CD4-positive, alpha-beta T cell (primary cell): ENCODE data around the gene VIT. TPM values are rescaled to one million over a fixed set of nuclear protein-coding genes. Genes with fewer than 3 reads are reported as not detected.

Experiments
- ATAC-seq: fragments of 200-7000 bp; cut with Tn5 transposase; one replicate; pipeline ENCODE4 v1.10.0; 2022; ENCODE audit warnings: mild to moderate bottlenecking; ENCODE audit not compliant: poor library complexity
- CTCF ChIA-PET: fragments of 350-600 bp; sonication (Branson Sonifier 250); formaldehyde crosslinking; loops from one replicate; lab custom pipeline; 2021; ENCODE audit warnings: antibody characterized with exemption, inconsistent platforms; lab: Charles Lee
- POLR2A ChIA-PET: fragments of 350-600 bp; sonication (Branson Sonifier 250); formaldehyde crosslinking; loops from one replicate; lab custom pipeline; 2021; ENCODE audit warnings: antibody characterized with exemption, inconsistent platforms; lab: Charles Lee
- DNase-seq, 14 experiments: peaks; one replicate each; pipeline ENCODE4 v3.0.0-alpha.2; 2013 to 2020; ENCODE audit warnings: mixed read lengths in 2 of 14
- H3K27ac ChIP-seq, 2 donors: one replicate each; pipeline versions ENCODE4 v1.5.1 to v1.7.0; 2013; ENCODE audit warnings: low read length in 2 of 2, low read depth in 1 of 2, mild to moderate bottlenecking in 1 of 2
- H3K27me3 ChIP-seq, 2 experiments: 1 replicate in 1 of 2; 2 replicates in 1 of 2; pipeline versions ENCODE4 v1.6.1 to v1.7.0; 2013; ENCODE audit warnings: low read length in 2 of 2, control low read depth in 1 of 2, mild to moderate bottlenecking in 1 of 2, moderate library complexity in 1 of 2; ENCODE audit not compliant: insufficient read depth in 2 of 2, control insufficient read depth in 1 of 2
- H3K36me3 ChIP-seq: one replicate; pipeline ENCODE4 v1.6.1; 2013; ENCODE audit warnings: low read length, control low read depth; ENCODE audit not compliant: insufficient read depth
- H3K4me1 ChIP-seq: one replicate; pipeline ENCODE4 v1.6.1; 2013; ENCODE audit warnings: low read length, control low read depth; ENCODE audit not compliant: insufficient read depth
- H3K4me3 ChIP-seq: one replicate; pipeline ENCODE4 v1.5.1; 2013; ENCODE audit warnings: mild to moderate bottlenecking, low read length, moderate library complexity
- H3K9me3 ChIP-seq, 2 experiments: 1 replicate in 1 of 2; 2 replicates in 1 of 2; pipeline versions ENCODE4 v1.6.1 to v1.7.0; 2013; ENCODE audit warnings: low read length in 2 of 2, mild to moderate bottlenecking in 2 of 2, control low read depth in 1 of 2, moderate library complexity in 1 of 2; ENCODE audit not compliant: control insufficient read depth in 1 of 2, insufficient read depth in 1 of 2
- H3K27ac Mint-ChIP-seq: one replicate; pipeline ENCODE4 v1.8.0; 2020; ENCODE audit warnings: mixed read lengths
- H3K27me3 Mint-ChIP-seq: one replicate; pipeline ENCODE4 v1.8.0; 2021; ENCODE audit warnings: mixed read lengths
- H3K36me3 Mint-ChIP-seq: one replicate; pipeline ENCODE4 v1.8.0; 2021; ENCODE audit warnings: low read depth, mixed read lengths
- H3K4me1 Mint-ChIP-seq: one replicate; pipeline ENCODE4 v1.8.0; 2021; ENCODE audit warnings: low read depth, mixed read lengths
- H3K4me3 Mint-ChIP-seq: one replicate; pipeline ENCODE4 v1.8.0; 2020; ENCODE audit warnings: mild to moderate bottlenecking, mixed read lengths
- H3K9me3 Mint-ChIP-seq: one replicate; pipeline ENCODE4 v1.8.0; 2020; ENCODE audit warnings: mixed read lengths
- intact Hi-C, 2 experiments: fragments of 100-400 bp; cut with DNase I in 1 of 2; cut with micrococcal nuclease in 1 of 2; formaldehyde crosslinking; loops; one replicate each; pipeline versions ENCODE4 v1.15.1 to v1.9.0; 2023 to 2025; cut with DNase I, micrococcal nuclease
- total RNA-seq, 174 experiments: library from RNA in 2 of 174; stranded (reverse) in 2 of 174; gene quantifications; one replicate each; pipeline ENCODE4 v1.2.3 and lab custom pipeline; 2021 to 2026
- TF ChIP-seq, protein P1 (sequence below): fragments of 200-600 bp; IDR thresholded peaks from one replicate; pipeline ENCODE4 v1.8.0; 2022; ENCODE audit warnings: antibody characterized with exemption, mild to moderate bottlenecking

VIT gene
- total RNA-seq, 2 experiments from 2014 or later: not detected

DNA sequence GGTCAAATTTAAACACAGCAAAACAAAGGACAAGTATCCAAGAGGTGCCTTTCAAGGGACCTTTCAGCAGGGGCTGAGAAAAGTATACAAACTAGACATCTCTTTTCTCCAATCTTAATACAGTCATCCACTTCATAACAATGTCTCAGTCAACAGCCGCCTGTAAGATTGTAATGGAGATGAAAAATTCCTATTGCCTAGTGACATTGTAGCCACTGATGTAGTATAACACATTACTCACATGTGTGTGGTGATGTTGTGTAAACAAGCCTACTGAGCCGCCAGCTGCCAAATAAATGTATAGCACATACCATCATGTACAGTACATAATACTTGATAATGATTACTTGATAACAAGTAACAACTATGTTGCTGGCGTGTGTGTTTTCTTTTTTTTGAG lies 31.0 kb downstream of the VIT start:
- peaks cover 0 to 3% of the 10 kb centered on the region in 2 experiments for H3K27me3 ChIP-seq
- ATAC-seq: no peak

GRCh38 chr2:36729067-36729466 lies 32.6 kb downstream of the VIT start:
- no peaks in the 10 kb centered on the region for H3K9me3 Mint-ChIP-seq
- H3K27ac Mint-ChIP-seq: no peak overlapping the region
- ATAC-seq (no peak), DNase-seq (no peak)
- H3K4me1 ChIP-seq: no peaks in the 10 kb centered on the region
- peaks cover 5% of the 10 kb centered on the region for H3K27me3 Mint-ChIP-seq
- no peak overlapping the region for H3K4me3 Mint-ChIP-seq
- no peak overlapping the region for H3K27ac ChIP-seq
- H3K36me3 ChIP-seq: no peaks in the 10 kb centered on the region
- ChIA-PET CTCF (no interaction called here), POLR2A (no interaction called here)
- H3K4me3 ChIP-seq: no peak overlapping the region
- H3K4me1 Mint-ChIP-seq: no peaks in the 10 kb centered on the region
- TF ChIP-seq, protein P1, sequence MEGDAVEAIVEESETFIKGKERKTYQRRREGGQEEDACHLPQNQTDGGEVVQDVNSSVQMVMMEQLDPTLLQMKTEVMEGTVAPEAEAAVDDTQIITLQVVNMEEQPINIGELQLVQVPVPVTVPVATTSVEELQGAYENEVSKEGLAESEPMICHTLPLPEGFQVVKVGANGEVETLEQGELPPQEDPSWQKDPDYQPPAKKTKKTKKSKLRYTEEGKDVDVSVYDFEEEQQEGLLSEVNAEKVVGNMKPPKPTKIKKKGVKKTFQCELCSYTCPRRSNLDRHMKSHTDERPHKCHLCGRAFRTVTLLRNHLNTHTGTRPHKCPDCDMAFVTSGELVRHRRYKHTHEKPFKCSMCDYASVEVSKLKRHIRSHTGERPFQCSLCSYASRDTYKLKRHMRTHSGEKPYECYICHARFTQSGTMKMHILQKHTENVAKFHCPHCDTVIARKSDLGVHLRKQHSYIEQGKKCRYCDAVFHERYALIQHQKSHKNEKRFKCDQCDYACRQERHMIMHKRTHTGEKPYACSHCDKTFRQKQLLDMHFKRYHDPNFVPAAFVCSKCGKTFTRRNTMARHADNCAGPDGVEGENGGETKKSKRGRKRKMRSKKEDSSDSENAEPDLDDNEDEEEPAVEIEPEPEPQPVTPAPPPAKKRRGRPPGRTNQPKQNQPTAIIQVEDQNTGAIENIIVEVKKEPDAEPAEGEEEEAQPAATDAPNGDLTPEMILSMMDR: no peak
- no peaks in the 10 kb centered on the region for H3K36me3 Mint-ChIP-seq
- H3K27me3 ChIP-seq: peaks cover 0 to 3% of the 10 kb centered on the region in 2 experiments
- peaks cover 0 to 4% of the 10 kb centered on the region in 2 experiments for H3K9me3 ChIP-seq
- intact Hi-C loops: no loop called here

More for the DNA sequence above, 31.0 kb downstream of the VIT start:
- Mint-ChIP-seq H3K27ac (no peak overlapping the region), H3K4me1 (no peaks in the 10 kb centered on the region), H3K36me3 (no peaks in the 10 kb centered on the region), H3K27me3 (peaks cover 5% of the 10 kb centered on the region), H3K9me3 (no peaks in the 10 kb centered on the region), H3K4me3 (no peak overlapping the region)
- no peaks in the 10 kb centered on the region for H3K4me1 ChIP-seq
- ChIA-PET POLR2A (no interaction called here), CTCF (no interaction called here)
- H3K27ac ChIP-seq: no peak overlapping the region
- no peak for DNase-seq
- no peaks in the 10 kb centered on the region for H3K36me3 ChIP-seq
- intact Hi-C loops: no loop called here
- H3K9me3 ChIP-seq: peaks cover 0 to 4% of the 10 kb centered on the region in 2 experiments
- H3K4me3 ChIP-seq: no peak overlapping the region
- TF ChIP-seq, protein P1: no peak

DNA sequence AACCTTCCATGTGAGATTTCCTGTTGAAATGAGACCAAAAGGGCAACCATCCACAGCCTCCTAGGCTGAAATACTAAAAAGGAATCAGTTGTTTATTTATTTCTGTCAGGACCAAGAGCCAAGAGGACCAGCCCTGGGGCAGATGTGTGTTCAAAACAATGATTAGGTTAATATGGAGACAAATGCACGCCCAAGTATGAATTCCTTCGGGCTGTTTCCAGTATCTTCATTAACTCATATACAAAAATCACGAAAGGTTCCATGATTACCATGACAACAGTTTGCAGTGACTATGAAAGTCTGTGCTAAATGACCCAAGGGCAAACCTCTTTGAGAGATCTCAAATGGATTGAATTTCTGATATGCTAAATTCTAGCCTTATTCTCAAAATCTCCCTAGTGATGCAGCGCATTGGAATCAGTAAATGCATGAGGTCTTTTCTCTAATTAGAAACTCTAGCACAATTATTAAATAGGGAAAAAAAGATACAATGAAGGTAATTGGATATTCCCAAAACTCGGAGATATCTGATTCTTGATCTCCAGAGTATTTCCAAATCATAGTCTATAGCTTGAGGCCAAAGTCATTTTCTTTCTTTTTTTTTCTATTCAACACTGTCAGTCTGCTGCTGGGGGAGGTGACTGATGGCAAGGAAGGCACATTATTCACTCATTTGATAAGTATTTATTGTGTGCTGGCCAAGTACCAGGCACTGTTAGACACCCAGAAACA lies 35.6 kb downstream of the VIT start:
- peaks cover 0 to 4% of the 10 kb centered on the region in 2 experiments for H3K9me3 ChIP-seq
- no peaks in the 10 kb centered on the region for H3K9me3 Mint-ChIP-seq
- H3K4me3 ChIP-seq: no peak overlapping the region
- H3K27me3 Mint-ChIP-seq: peaks cover 2% of the 10 kb centered on the region
- no peak overlapping the region for H3K27ac Mint-ChIP-seq
- ChIA-PET POLR2A (no interaction called here), CTCF (no interaction called here)
- DNase-seq (no peak), ATAC-seq (no peak)
- peaks cover 0 to under 1% of the 10 kb centered on the region in 2 experiments for H3K27me3 ChIP-seq
- no peaks in the 10 kb centered on the region for H3K36me3 ChIP-seq
- intact Hi-C loops: no loop called here
- no peaks in the 10 kb centered on the region for H3K4me1 Mint-ChIP-seq
- H3K4me1 ChIP-seq: no peaks in the 10 kb centered on the region
- TF ChIP-seq, protein P1: no peak
- no peaks in the 10 kb centered on the region for H3K36me3 Mint-ChIP-seq
- no peak overlapping the region for H3K4me3 Mint-ChIP-seq
- H3K27ac ChIP-seq: no peak overlapping the region
